Endodermal cell (in vitro differentiated cells): ENCODE results near the gene TGM3. TPM values are rescaled to one million over a fixed set of nuclear protein-coding genes. Genes with fewer than 3 reads are reported as not detected.
"Not testable (repeated sequence)": the region's sequence is repeated elsewhere in the genome, so short reads cannot be mapped to it uniquely, and the experiment has no call there.

Source experiments
- DNase-seq: peaks from one replicate; pipeline ENCODE4 v3.0.0-alpha.2; 2017
- H3K27ac ChIP-seq: 2 replicates; pipeline ENCODE4 v1.5.1; 2013; ENCODE audit warnings: mild to moderate bottlenecking, low read depth, low read length, moderate library complexity
- H3K27me3 ChIP-seq: 2 replicates; pipeline ENCODE4 v1.6.1; 2013; ENCODE audit warnings: mild to moderate bottlenecking, low read length, moderate library complexity; ENCODE audit not compliant: insufficient read depth, control insufficient read depth, poor library complexity, severe bottlenecking
- H3K36me3 ChIP-seq: 2 replicates; pipeline ENCODE4 v1.7.0; 2013; ENCODE audit warnings: mild to moderate bottlenecking, low read length, moderate library complexity; ENCODE audit not compliant: control insufficient read depth, insufficient read depth
- H3K4me1 ChIP-seq: one replicate; pipeline ENCODE4 v1.7.0; 2013; ENCODE audit warnings: low read length; ENCODE audit not compliant: control insufficient read depth, insufficient read depth
- H3K4me3 ChIP-seq: 2 replicates; pipeline ENCODE4 v1.5.1; 2013; ENCODE audit warnings: mild to moderate bottlenecking, low read length, moderate library complexity
- H3K9ac ChIP-seq: 2 replicates; pipeline ENCODE4 v1.6.1; 2013; ENCODE audit warnings: mild to moderate bottlenecking, low read length, moderate library complexity; ENCODE audit not compliant: poor library complexity, severe bottlenecking; ENCODE audit errors: extremely low read depth
- H3K9me3 ChIP-seq: 2 replicates; pipeline ENCODE4 v1.6.1; 2013; ENCODE audit warnings: mild to moderate bottlenecking, low read length, moderate library complexity; ENCODE audit not compliant: control insufficient read depth
- H3K27ac Mint-ChIP-seq: 2 replicates; pipeline ENCODE4 v1.8.0; 2020; ENCODE audit warnings: mixed read lengths
- H3K27me3 Mint-ChIP-seq: 2 replicates; pipeline ENCODE4 v1.8.0; 2021; ENCODE audit warnings: mild to moderate bottlenecking, mixed read lengths; ENCODE audit not compliant: insufficient read depth
- H3K36me3 Mint-ChIP-seq: 2 replicates; pipeline ENCODE4 v1.8.0; 2020; ENCODE audit warnings: low read depth, mixed read lengths
- H3K4me1 Mint-ChIP-seq: 2 replicates; pipeline ENCODE4 v1.8.0; 2020; ENCODE audit warnings: mixed read lengths
- H3K4me3 Mint-ChIP-seq: 2 replicates; pipeline ENCODE4 v1.8.0; 2020; ENCODE audit warnings: mild to moderate bottlenecking, moderate library complexity, mixed read lengths
- H3K9me3 Mint-ChIP-seq: 2 replicates; pipeline ENCODE4 v1.8.0; 2020; ENCODE audit warnings: mild to moderate bottlenecking, mixed read lengths
- WGBS, 2 experiments: methylation state at CpG; one replicate each; pipeline versions ENCODE4 v1.1.5 to v1.1.7; 2013; ENCODE audit warnings: missing lambda C conversion rate in 2 of 2, mixed read lengths in 1 of 2; ENCODE audit not compliant: insufficient coverage in 1 of 2, insufficient read length in 1 of 2; 5-methylcytosine and 5-hydroxymethylcytosine counted together
- total RNA-seq, 2 donors: library from RNA; stranded (reverse); fragmentation: NEBNext Ultra II Directional in 1 of 2; extraction: Animal tissue kit (Norgen Biotek cat#: 25700) in 1 of 2; gene quantifications; 2 replicates in 1 of 2; 3 replicates in 1 of 2; pipeline ENCODE4 v1.2.1, GENCODE V29; 2021
- TF ChIP-seq, protein P1 (sequence below): fragments of 200-600 bp; sonication (generic); conservative IDR thresholded peaks from 2 replicates; pipeline ENCODE4 v1.5.0; 2021; ENCODE audit warnings: antibody characterized with exemption, mild to moderate bottlenecking

Gene TGM3
- total RNA-seq, 2 donors from 2014 or later: 0.29 to 0.38 TPM

DNA sequence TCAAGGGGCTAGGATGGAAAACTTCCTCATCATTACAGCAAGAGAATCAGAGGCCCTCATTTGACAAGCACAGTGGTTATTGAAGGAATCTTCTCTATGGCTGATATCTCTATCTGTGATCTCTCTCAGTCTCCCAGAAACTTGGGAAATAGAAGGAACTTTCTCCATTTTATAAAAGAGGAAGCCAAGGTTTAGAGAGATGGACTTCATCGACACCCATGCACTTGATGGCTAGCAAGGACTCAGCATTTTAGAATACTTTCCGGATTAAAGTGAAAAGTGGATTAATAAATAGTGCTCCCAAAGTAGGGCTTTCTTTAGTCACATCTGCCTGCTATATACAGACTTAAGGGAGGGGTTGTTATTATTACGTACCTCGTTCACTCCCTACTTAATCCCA lies 34.2 kb upstream of the TGM3 start:
- 95% methylated on average over 2 of the region's 4 CpGs for WGBS, 2 experiments
- Mint-ChIP-seq H3K27me3 (no peaks in the 10 kb centered on the region), H3K4me3 (no peak overlapping the region), H3K36me3 (no peaks in the 10 kb centered on the region), H3K27ac (no peak overlapping the region), H3K9me3 (peaks cover 5% of the 10 kb centered on the region), H3K4me1 (peaks cover 6% of the 10 kb centered on the region)
- H3K4me1 ChIP-seq: no peaks in the 10 kb centered on the region
- no peak for DNase-seq
- H3K9ac ChIP-seq: no peak overlapping the region
- H3K27me3 ChIP-seq: no peaks in the 10 kb centered on the region
- H3K4me3 ChIP-seq: no peak overlapping the region
- no peak overlapping the region for H3K27ac ChIP-seq
- no peaks in the 10 kb centered on the region for H3K9me3 ChIP-seq
- no peaks in the 10 kb centered on the region for H3K36me3 ChIP-seq
- TF ChIP-seq, protein P1, sequence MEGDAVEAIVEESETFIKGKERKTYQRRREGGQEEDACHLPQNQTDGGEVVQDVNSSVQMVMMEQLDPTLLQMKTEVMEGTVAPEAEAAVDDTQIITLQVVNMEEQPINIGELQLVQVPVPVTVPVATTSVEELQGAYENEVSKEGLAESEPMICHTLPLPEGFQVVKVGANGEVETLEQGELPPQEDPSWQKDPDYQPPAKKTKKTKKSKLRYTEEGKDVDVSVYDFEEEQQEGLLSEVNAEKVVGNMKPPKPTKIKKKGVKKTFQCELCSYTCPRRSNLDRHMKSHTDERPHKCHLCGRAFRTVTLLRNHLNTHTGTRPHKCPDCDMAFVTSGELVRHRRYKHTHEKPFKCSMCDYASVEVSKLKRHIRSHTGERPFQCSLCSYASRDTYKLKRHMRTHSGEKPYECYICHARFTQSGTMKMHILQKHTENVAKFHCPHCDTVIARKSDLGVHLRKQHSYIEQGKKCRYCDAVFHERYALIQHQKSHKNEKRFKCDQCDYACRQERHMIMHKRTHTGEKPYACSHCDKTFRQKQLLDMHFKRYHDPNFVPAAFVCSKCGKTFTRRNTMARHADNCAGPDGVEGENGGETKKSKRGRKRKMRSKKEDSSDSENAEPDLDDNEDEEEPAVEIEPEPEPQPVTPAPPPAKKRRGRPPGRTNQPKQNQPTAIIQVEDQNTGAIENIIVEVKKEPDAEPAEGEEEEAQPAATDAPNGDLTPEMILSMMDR: no peak

DNA sequence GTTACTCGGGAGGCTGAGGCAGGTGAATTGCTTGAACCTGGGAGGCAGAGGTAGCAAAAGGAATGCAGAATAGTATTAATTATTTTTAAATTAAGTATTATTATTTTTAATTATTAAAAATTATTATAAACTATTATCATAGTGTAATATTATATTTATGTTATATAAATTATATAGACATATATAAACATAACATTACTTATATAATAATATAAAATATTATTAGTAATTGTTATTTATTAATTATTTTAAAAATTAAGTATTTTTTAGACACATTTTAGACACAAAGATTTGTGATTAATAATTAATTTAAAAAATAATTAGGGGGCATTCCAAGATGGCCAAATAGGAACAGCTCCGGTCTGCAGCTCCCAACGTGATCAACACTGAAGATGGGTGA lies 31.7 kb upstream of the TGM3 start:
- Histone ChIP-seq H3K9ac (no peak overlapping the region), H3K4me3 (no peak overlapping the region), H3K36me3 (no peaks in the 10 kb centered on the region), H3K9me3 (no peaks in the 10 kb centered on the region), H3K4me1 (no peaks in the 10 kb centered on the region), H3K27ac (no peak overlapping the region), H3K27me3 (no peaks in the 10 kb centered on the region)
- Mint-ChIP-seq H3K4me1 (peaks cover 6% of the 10 kb centered on the region), H3K27ac (peak overlapping the region; percentile 88), H3K36me3 (no peaks in the 10 kb centered on the region), H3K4me3 (peak overlapping the region; percentile 38), H3K9me3 (peaks cover 10% of the 10 kb centered on the region), H3K27me3 (peaks cover 12% of the 10 kb centered on the region)
- WGBS, 2 experiments: 80 to 96% methylated on average over 1 to 2 of the region's 3 CpGs
- TF ChIP-seq, protein P1: no peak
- no peak for DNase-seq

DNA sequence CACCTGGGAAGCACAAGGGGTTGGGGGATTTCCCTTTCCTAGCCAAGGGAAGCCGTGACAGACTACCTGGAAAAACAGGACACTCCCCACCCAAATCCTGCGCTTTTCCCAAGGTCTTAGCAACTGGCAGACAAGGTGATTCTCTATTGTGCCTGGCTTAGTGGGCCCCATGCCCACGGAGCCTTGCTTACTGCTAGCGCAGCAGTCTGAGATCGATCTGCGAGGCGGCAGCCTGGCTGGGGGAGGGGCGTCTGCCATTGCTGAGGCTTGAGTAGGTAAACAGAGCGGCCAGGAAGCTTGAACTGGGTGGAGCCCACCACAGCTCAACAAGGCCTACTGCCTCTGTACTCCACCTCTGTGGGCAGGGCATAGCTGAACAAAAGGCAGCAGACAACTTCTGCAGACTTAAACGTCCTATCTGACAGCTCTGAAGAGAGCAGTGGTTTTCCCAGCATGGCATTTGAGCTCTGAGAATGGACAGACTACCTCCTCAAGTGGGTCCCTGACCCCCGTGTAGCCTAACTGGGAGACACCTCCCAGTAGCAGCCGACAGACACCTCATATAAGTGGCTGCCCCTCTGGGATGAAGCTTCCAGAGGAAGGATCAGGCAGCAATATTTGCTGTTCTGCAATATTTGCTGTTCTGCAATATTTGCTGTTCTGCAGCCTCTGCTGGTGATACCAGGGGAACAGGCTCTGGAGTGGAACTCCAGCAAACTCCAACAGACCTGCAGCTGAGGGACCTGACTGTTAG lies 31.0 kb upstream of the TGM3 start:
- H3K36me3 Mint-ChIP-seq, H3K9ac ChIP-seq, H3K4me3 ChIP-seq, H3K36me3 ChIP-seq, H3K27ac ChIP-seq, H3K27me3 ChIP-seq, H3K9me3 ChIP-seq, H3K4me1 Mint-ChIP-seq, H3K4me1 ChIP-seq: not testable (repeated sequence)
- WGBS, 2 experiments: 48 to 55% methylated on average over 11 to 12 of the region's 12 CpGs
- peaks cover 15% of the 10 kb centered on the region for H3K27me3 Mint-ChIP-seq
- peak overlapping the region; percentile 88 for H3K27ac Mint-ChIP-seq
- DNase-seq: peak; percentile 77
- H3K4me3 Mint-ChIP-seq: peak overlapping the region; percentile 38
- peaks cover 10% of the 10 kb centered on the region for H3K9me3 Mint-ChIP-seq
